ENCODE measurements around the gene TDRKH. TPM values are rescaled to one million over a fixed set of nuclear protein-coding genes. Genes with fewer than 3 reads are reported as not detected.
A peak's percentile ranks its signal among the peaks of the same experiment; 100 is the strongest.

TDRKH gene
- 27.2 TPM for total RNA-seq (ENCODE audit: unreplicated experiment)
- long read RNA-seq, partial matches to known transcripts = 2 of 20 reads
- long read RNA-seq, other reads (novel, unspliced or antisense) = 9 of 20 reads

GRCh38 chr1:151790071-151790939 is at the start of gene TDRKH:
TSS of gene TDRKH (minus strand) at chr1:151790500. CDS start at chr1:151783022, 7,478 bp downstream.
- no peaks in the 10 kb centered on the region for H3K9me3 Mint-ChIP-seq (ENCODE audit: unreplicated experiment)
- peak within 1 kb of the TSS; percentile 58 for H3K27ac Mint-ChIP-seq (ENCODE audit: unreplicated experiment)
- H3K4me3 Mint-ChIP-seq (ENCODE audit: unreplicated experiment) = peak within 1 kb of the TSS; percentile 95
- H3K4me1 Mint-ChIP-seq (ENCODE audit: unreplicated experiment) = peaks cover 12% of the 10 kb centered on the region
- TF ChIP-seq CTCF (IDR thresholded peaks at IDR 0.05; ENCODE audit: unreplicated experiment) = no peak
- peaks cover 1% of the 10 kb centered on the region for H3K27me3 Mint-ChIP-seq (ENCODE audit: unreplicated experiment)
- no peaks in the 10 kb centered on the region for H3K36me3 Mint-ChIP-seq (ENCODE audit: low read depth, unreplicated experiment)
- DNase-seq (ENCODE audit: low spot score) = peak; percentile 97

GRCh38 chr1:151839457-151840403 is 49.4 kb upstream of the TDRKH start, which contains the start of gene C2CD4D:
TSS of gene C2CD4D (minus strand) at chr1:151839820. CDS start at chr1:151838989, 831 bp downstream.
- Mint-ChIP-seq H3K9me3 (ENCODE audit: unreplicated experiment) (no peaks in the 10 kb centered on the region), H3K27ac (ENCODE audit: unreplicated experiment) (peak within 1 kb of the TSS; percentile 67), H3K4me1 (ENCODE audit: unreplicated experiment) (peaks cover 46% of the 10 kb centered on the region), H3K36me3 (ENCODE audit: low read depth, unreplicated experiment) (peaks cover 15% of the 10 kb centered on the region), H3K4me3 (ENCODE audit: unreplicated experiment) (peak within 1 kb of the TSS; percentile 73), H3K27me3 (ENCODE audit: unreplicated experiment) (peaks cover 19% of the 10 kb centered on the region)
- TF ChIP-seq CTCF (IDR thresholded peaks at IDR 0.05; ENCODE audit: unreplicated experiment) = no peak
- DNase-seq (ENCODE audit: low spot score) = peak; percentile 61

- Mint-ChIP-seq H3K27ac (ENCODE audit: unreplicated experiment) (no peak overlapping the region), H3K27me3 (ENCODE audit: unreplicated experiment) (peaks cover 18% of the 10 kb centered on the region), H3K4me3 (ENCODE audit: unreplicated experiment) (peak overlapping the region; percentile 73), H3K9me3 (ENCODE audit: unreplicated experiment) (no peaks in the 10 kb centered on the region), H3K4me1 (ENCODE audit: unreplicated experiment) (peaks cover 41% of the 10 kb centered on the region), H3K36me3 (ENCODE audit: low read depth, unreplicated experiment) (peaks cover 10% of the 10 kb centered on the region)
- TF ChIP-seq CTCF (IDR thresholded peaks at IDR 0.05; ENCODE audit: unreplicated experiment) = no peak
- no peak for DNase-seq (ENCODE audit: low spot score)
These were observed 48.7 kb upstream of the TDRKH start for GRCh38 chr1:151839082-151839412.

GRCh38 chr1:151838222-151839081 is 48.2 kb upstream of the TDRKH start:
- peak overlapping the region; percentile 73 for H3K4me3 Mint-ChIP-seq (ENCODE audit: unreplicated experiment)
- peaks cover 10% of the 10 kb centered on the region for H3K36me3 Mint-ChIP-seq (ENCODE audit: low read depth, unreplicated experiment)
- TF ChIP-seq CTCF (IDR thresholded peaks at IDR 0.05; ENCODE audit: unreplicated experiment) = no peak
- no peaks in the 10 kb centered on the region for H3K9me3 Mint-ChIP-seq (ENCODE audit: unreplicated experiment)
- peaks cover 46% of the 10 kb centered on the region for H3K4me1 Mint-ChIP-seq (ENCODE audit: unreplicated experiment)
- no peak for DNase-seq (ENCODE audit: low spot score)
- no peak overlapping the region for H3K27ac Mint-ChIP-seq (ENCODE audit: unreplicated experiment)
- H3K27me3 Mint-ChIP-seq (ENCODE audit: unreplicated experiment) = peaks cover 18% of the 10 kb centered on the region
